K562 (cell line): ENCODE results near the gene PRSS48. TPM values are rescaled to one million over a fixed set of nuclear protein-coding genes. Genes with fewer than 3 reads are reported as not detected.

Experiments
- ATAC-seq: fragments of 200-7000 bp; cut with Tn5 transposase; 3 replicates; pipeline ENCODE4 v1.9.1; 2020; ENCODE audit warnings: moderate library complexity
- BruUV-seq: library from RNA; stranded (reverse); fragments of 400-500 nt; replicated peaks from 2 replicates; lab custom pipeline; 2021; lab: Mats Ljungman, UMichigan
- CTCF ChIA-PET: fragments of 300-600 bp; formaldehyde crosslinking; extraction: SDS; loops from one replicate; lab custom pipeline; 2021; ENCODE audit warnings: low intra/inter-chr PET ratio; lab: Yijun Ruan, JAX
- POLR2A ChIA-PET: fragments of 300-600, 350-650 bp; sonication (Branson Sonifier 250); formaldehyde crosslinking; extraction: SDS; loops from one replicate; lab custom pipeline; 2021; ENCODE audit warnings: antibody characterized with exemption, inconsistent platforms; lab: Yijun Ruan, JAX
- DNase-seq, 4 experiments: peaks; one replicate each; pipeline versions ENCODE4 v3.0.0 to v3.0.0-alpha.2; 2011 to 2018; ENCODE audit warnings: low spot score in 3 of 4, mixed read lengths in 3 of 4; ENCODE audit errors: extremely low read depth in 1 of 4
- FAIRE-seq: peaks from 2 replicates; lab custom pipeline; 2011; peaks lifted over from hg19 to GRCh38; lab: Jason Lieb, UNC
- H2AFZ ChIP-seq: 2 replicates; pipeline ENCODE4 v1.6.0; 2011; ENCODE audit warnings: low read depth, low read length, control low read depth, inconsistent platforms
- H3K27ac ChIP-seq: fragments of 200-600 bp; 3 replicates; pipeline ENCODE4 v1.8.0; 2011; ENCODE audit warnings: low read depth, mild to moderate bottlenecking, control low read depth, inconsistent platforms, low read length, moderate library complexity, mixed read lengths; ENCODE audit errors: extremely low read depth
- H3K27me3 ChIP-seq, 2 experiments: fragments of 300-600 bp in 1 of 2; 2 replicates in 1 of 2; 3 replicates in 1 of 2; pipeline versions ENCODE4 v1.6.0 to v1.8.0; 2011; ENCODE audit warnings: inconsistent platforms in 2 of 2, low read length in 2 of 2, mild to moderate bottlenecking in 1 of 2, mixed read lengths in 1 of 2, moderate library complexity in 1 of 2; ENCODE audit not compliant: control insufficient read depth in 2 of 2, insufficient read depth in 2 of 2
- H3K36me3 ChIP-seq: fragments of 300-600 bp; 3 replicates; pipeline ENCODE4 v1.8.0; 2011; ENCODE audit warnings: mild to moderate bottlenecking, low read length, inconsistent platforms; ENCODE audit not compliant: control insufficient read depth, insufficient read depth
- H3K4me1 ChIP-seq, 2 experiments: fragments of 200-600 bp in 1 of 2; replicated peaks in 1 of 2; 2 replicates in 1 of 2; 3 replicates in 1 of 2; pipeline versions ENCODE4 v1.5.1 to v1.8.0; 2011; ENCODE audit warnings: inconsistent platforms in 2 of 2, low read length in 2 of 2, mild to moderate bottlenecking in 1 of 2, mixed read lengths in 1 of 2, moderate library complexity in 1 of 2; ENCODE audit not compliant: control insufficient read depth in 2 of 2, insufficient read depth in 2 of 2
- H3K4me2 ChIP-seq: 2 replicates; pipeline ENCODE4 v1.6.1; 2011; ENCODE audit warnings: low read length, control low read depth, inconsistent platforms, mixed read lengths; ENCODE audit not compliant: insufficient read depth
- H3K4me3 ChIP-seq: fragments of 200-600 bp; sonication (generic), shearing (Covaris generic); 2 replicates; pipeline ENCODE4 v1.5.1; 2016; ENCODE audit warnings: control low read depth, inconsistent platforms
- H3K79me2 ChIP-seq: fragments of 200-600 bp; 3 replicates; pipeline ENCODE4 v1.8.0; 2011; ENCODE audit warnings: low read length, inconsistent platforms; ENCODE audit not compliant: control insufficient read depth, insufficient read depth
- H3K9ac ChIP-seq, 2 experiments: 2 replicates each; pipeline versions ENCODE4 v1.6.0 to v1.6.1; 2011; ENCODE audit warnings: low read depth in 2 of 2, low read length in 2 of 2, control low read depth in 1 of 2, inconsistent platforms in 1 of 2, mild to moderate bottlenecking in 1 of 2, mixed read lengths in 1 of 2; ENCODE audit not compliant: insufficient read depth in 1 of 2
- H3K9me1 ChIP-seq: one replicate; pipeline ENCODE4 v1.6.0; 2011; ENCODE audit warnings: inconsistent platforms, mild to moderate bottlenecking, low read length, moderate library complexity; ENCODE audit not compliant: control insufficient read depth, insufficient read depth
- H3K9me3 ChIP-seq: replicated peaks from 2 replicates; pipeline ENCODE4 v1.5.1; 2011; ENCODE audit warnings: low read depth, low read length, inconsistent platforms; ENCODE audit not compliant: control insufficient read depth, insufficient read depth
- H4K20me1 ChIP-seq: replicated peaks from 2 replicates; pipeline ENCODE4 v1.6.1; 2011; ENCODE audit warnings: low read length, inconsistent platforms, mixed read lengths; ENCODE audit not compliant: control insufficient read depth, insufficient read depth
- BRD4 ChIP-seq: fragments of 200-600 bp; sonication (generic); IDR thresholded peaks from 2 replicates; pipeline ENCODE4 v1.6.1; 2017; ENCODE audit warnings: inconsistent platforms
- CBFA2T2 ChIP-seq: fragments of 450-650 bp; conservative IDR thresholded peaks from 2 replicates; pipeline ENCODE4 v1.6.1; 2017; ENCODE audit warnings: mild to moderate bottlenecking
- FOXJ3 ChIP-seq: sonication (generic); formaldehyde crosslinking; IDR thresholded peaks from 2 replicates; pipeline ENCODE4 v1.4.0; 2020; ENCODE audit warnings: mild to moderate bottlenecking, missing genetic modification reagents
- GTF2E2 ChIP-seq: fragments of 200-800 bp; sonication (Bioruptor generic); IDR thresholded peaks from 2 replicates; pipeline ENCODE4 v1.6.1; 2016; ENCODE audit warnings: missing genetic modification characterization, missing compliant biosample characterization
- HMGN3 ChIP-seq: IDR thresholded peaks from 2 replicates; pipeline ENCODE4 v1.6.1; 2011; ENCODE audit warnings: borderline replicate concordance, low read depth, mild to moderate bottlenecking, mixed read lengths, low read length; ENCODE audit not compliant: insufficient read length; ENCODE audit errors: extremely low read depth
- ILF3 ChIP-seq: fragments of 450-650 bp; IDR thresholded peaks from 2 replicates; pipeline ENCODE4 v1.6.1; 2018; ENCODE audit warnings: antibody characterized with exemption, mild to moderate bottlenecking, moderate library complexity, borderline replicate concordance
- MNT ChIP-seq, 2 experiments: fragments of 450-650 bp; conservative IDR thresholded peaks; 2 replicates each; pipeline ENCODE4 v1.6.1; 2017; ENCODE audit warnings: mild to moderate bottlenecking in 2 of 2, moderate library complexity in 2 of 2
- RCOR1 ChIP-seq, 2 experiments: IDR thresholded peaks; 2 replicates each; pipeline ENCODE4 v1.6.1; 2012; ENCODE audit warnings: low read depth in 2 of 2, low read length in 2 of 2, borderline replicate concordance in 1 of 2, improper control_type of control experiment in 1 of 2
- SMAD1 ChIP-seq: fragments of 150-350 bp; IDR thresholded peaks from 2 replicates; pipeline ENCODE4 v1.6.1; 2014; ENCODE audit warnings: low read length, low read depth; ENCODE audit not compliant: partially characterized antibody
- STAG1 ChIP-seq: sonication (generic); formaldehyde crosslinking; IDR thresholded peaks from 2 replicates; pipeline ENCODE4 v1.5.0; 2020; ENCODE audit warnings: missing genetic modification reagents, borderline replicate concordance
- TSC22D4 ChIP-seq: fragments of 450-650 bp; IDR thresholded peaks from 2 replicates; pipeline ENCODE4 v1.6.1; 2016; ENCODE audit warnings: missing genetic modification characterization, missing biosample characterization, control low read depth
- ZBTB12 ChIP-seq: fragments of 250-450 bp; sonication (Bioruptor Pico); IDR thresholded peaks from 2 replicates; pipeline ENCODE4 v1.4.0; 2020
- ZNF311 ChIP-seq: fragments of 250-450 bp; sonication (Bioruptor Pico); IDR thresholded peaks from 2 replicates; pipeline ENCODE4 v1.4.0; 2020; ENCODE audit warnings: mild to moderate bottlenecking, moderate library complexity
- WGBS: fragments of 100-300 bp; shearing (Covaris generic); methylation state at CpG from one replicate; pipeline ENCODE4 v1.1.6; 2016; ENCODE audit warnings: low coverage, mixed read lengths; ENCODE audit not compliant: insufficient coverage; ENCODE audit errors: missing lambda C conversion rate; 5-methylcytosine and 5-hydroxymethylcytosine counted together
- in situ Hi-C: fragments of 300-500 bp; cut with MboI; formaldehyde crosslinking; loops from 4 replicates; pipeline ENCODE4 v1.15.0; 2018; ENCODE audit warnings: inconsistent platforms, mixed read lengths
- intact Hi-C: fragments of 100-400 bp; cut with micrococcal nuclease; formaldehyde crosslinking; loops from 2 replicates; pipeline ENCODE4 v1.14.2; 2022
- polyA plus RNA-seq, 8 experiments: library from polyadenylated mRNA; depleted of rRNA in 4 of 8; stranded (reverse) in 5 of 8; unstranded in 3 of 8; fragments of >200 nt; fragmentation: Nextera tagmentation in 2 of 8; fragmentation: Illumina TruSeq in 1 of 8; extraction: Ambion mirVana in 2 of 8; extraction: Trizol in 1 of 8; gene quantifications; 2 replicates each; pipeline versions ENCODE4 v1.2.1 to v1.2.3, GENCODE V29; 2011 to 2014; ENCODE audit warnings: inconsistent platforms in 1 of 8, missing spikeins in 1 of 8
- total RNA-seq, 7 experiments: library from RNA; depleted of rRNA in 6 of 7; stranded (reverse); fragments of >200 nt in 6 of 7; fragmentation: Illumina TruSeq in 2 of 7; extraction: Trizol in 2 of 7; gene quantifications; 2 replicates each; pipeline versions ENCODE4 v1.2.1 to v1.2.3, GENCODE V29; 2011 to 2021; ENCODE audit warnings: low replicate concordance in 1 of 7
- TF ChIP-seq, protein P1 (sequence below): fragments of 450-650 bp; IDR thresholded peaks from 2 replicates; pipeline ENCODE4 v1.7.1; 2018; ENCODE audit warnings: mild to moderate bottlenecking, low read depth; ENCODE audit not compliant: partially characterized antibody
- TF ChIP-seq, protein P2 (sequence below): fragments of 450-650 bp; IDR thresholded peaks from 2 replicates; pipeline ENCODE4 v1.6.1; 2016; ENCODE audit warnings: mild to moderate bottlenecking

PRSS48 gene
- total and polyA plus RNA-seq, 9 of the 15 experiments (the other 6 are each of a cell fraction or from before 2014, with no cell fraction given) = not detected

GRCh38 chr4:151233600-151233999, 43.4 kb upstream of the PRSS48 start:
- Histone ChIP-seq H3K4me1 (no peaks in the 10 kb centered on the region), H3K9me3 (no peaks in the 10 kb centered on the region), H3K27me3 (peaks cover 0 to 2% of the 10 kb centered on the region in 2 experiments; a peak in 1 of 5 replicates), H4K20me1 (no peaks in the 10 kb centered on the region), H2AFZ (no peak overlapping the region), H3K4me3 (no peak overlapping the region), H3K27ac (no peak overlapping the region), H3K9me1 (no peaks in the 10 kb centered on the region), H3K36me3 (no peaks in the 10 kb centered on the region), H3K79me2 (no peaks in the 10 kb centered on the region), H3K9ac (no peak overlapping the region), H3K4me2 (no peak overlapping the region)
- WGBS = 7% methylated on average over 5 of the region's 5 CpGs
- ATAC-seq (no peak), FAIRE-seq (no peak), DNase-seq (no peak)
- in situ Hi-C loops (no loop called here), intact Hi-C loops (no loop called here)
- no TSS peak for BruUV-seq
- CTCF ChIA-PET = no interaction called here
- no peak for TF ChIP-seq BRD4
- no peak for TF ChIP-seq GTF2E2 (tag)
- TF ChIP-seq RCOR1 (IDR thresholded peaks at IDR 0.05; ENCODE audit: borderline replicate concordance in 1 of 2, low read depth in 2 of 2, low read length in 2 of 2) = no peak
- TF ChIP-seq, protein P1, sequence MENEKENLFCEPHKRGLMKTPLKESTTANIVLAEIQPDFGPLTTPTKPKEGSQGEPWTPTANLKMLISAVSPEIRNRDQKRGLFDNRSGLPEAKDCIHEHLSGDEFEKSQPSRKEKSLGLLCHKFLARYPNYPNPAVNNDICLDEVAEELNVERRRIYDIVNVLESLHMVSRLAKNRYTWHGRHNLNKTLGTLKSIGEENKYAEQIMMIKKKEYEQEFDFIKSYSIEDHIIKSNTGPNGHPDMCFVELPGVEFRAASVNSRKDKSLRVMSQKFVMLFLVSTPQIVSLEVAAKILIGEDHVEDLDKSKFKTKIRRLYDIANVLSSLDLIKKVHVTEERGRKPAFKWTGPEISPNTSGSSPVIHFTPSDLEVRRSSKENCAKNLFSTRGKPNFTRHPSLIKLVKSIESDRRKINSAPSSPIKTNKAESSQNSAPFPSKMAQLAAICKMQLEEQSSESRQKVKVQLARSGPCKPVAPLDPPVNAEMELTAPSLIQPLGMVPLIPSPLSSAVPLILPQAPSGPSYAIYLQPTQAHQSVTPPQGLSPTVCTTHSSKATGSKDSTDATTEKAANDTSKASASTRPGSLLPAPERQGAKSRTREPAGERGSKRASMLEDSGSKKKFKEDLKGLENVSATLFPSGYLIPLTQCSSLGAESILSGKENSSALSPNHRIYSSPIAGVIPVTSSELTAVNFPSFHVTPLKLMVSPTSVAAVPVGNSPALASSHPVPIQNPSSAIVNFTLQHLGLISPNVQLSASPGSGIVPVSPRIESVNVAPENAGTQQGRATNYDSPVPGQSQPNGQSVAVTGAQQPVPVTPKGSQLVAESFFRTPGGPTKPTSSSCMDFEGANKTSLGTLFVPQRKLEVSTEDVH = no peak
- TF ChIP-seq CBFA2T2 = no peak
- no peak for TF ChIP-seq ZBTB12 (CRISPR knock-in tag)
- no peak for TF ChIP-seq MNT (conservative IDR thresholded peaks at IDR 0.05)
- no peak for TF ChIP-seq ILF3
- no peak for TF ChIP-seq TSC22D4 (tag)
- TF ChIP-seq HMGN3 = no peak
- TF ChIP-seq SMAD1 = no peak
- TF ChIP-seq ZNF311 = no peak
- TF ChIP-seq FOXJ3 (CRISPR knock-in tag) = no peak
- no peak for TF ChIP-seq STAG1 (CRISPR knock-in tag)
- TF ChIP-seq, protein P2, sequence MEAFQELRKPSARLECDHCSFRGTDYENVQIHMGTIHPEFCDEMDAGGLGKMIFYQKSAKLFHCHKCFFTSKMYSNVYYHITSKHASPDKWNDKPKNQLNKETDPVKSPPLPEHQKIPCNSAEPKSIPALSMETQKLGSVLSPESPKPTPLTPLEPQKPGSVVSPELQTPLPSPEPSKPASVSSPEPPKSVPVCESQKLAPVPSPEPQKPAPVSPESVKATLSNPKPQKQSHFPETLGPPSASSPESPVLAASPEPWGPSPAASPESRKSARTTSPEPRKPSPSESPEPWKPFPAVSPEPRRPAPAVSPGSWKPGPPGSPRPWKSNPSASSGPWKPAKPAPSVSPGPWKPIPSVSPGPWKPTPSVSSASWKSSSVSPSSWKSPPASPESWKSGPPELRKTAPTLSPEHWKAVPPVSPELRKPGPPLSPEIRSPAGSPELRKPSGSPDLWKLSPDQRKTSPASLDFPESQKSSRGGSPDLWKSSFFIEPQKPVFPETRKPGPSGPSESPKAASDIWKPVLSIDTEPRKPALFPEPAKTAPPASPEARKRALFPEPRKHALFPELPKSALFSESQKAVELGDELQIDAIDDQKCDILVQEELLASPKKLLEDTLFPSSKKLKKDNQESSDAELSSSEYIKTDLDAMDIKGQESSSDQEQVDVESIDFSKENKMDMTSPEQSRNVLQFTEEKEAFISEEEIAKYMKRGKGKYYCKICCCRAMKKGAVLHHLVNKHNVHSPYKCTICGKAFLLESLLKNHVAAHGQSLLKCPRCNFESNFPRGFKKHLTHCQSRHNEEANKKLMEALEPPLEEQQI = no peak
- POLR2A ChIA-PET = no interaction called here
